CD14-positive monocyte (primary cell): ENCODE results near the gene SNX8. TPM values are rescaled to one million over a fixed set of nuclear protein-coding genes. Genes with fewer than 3 reads are reported as not detected.

ENCODE experiments used
- DNase-seq, 3 donors: peaks; one replicate each; pipeline ENCODE4 v3.0.0-alpha.2; 2011 to 2022
- H2AFZ ChIP-seq: 2 replicates; pipeline ENCODE4 v1.6.0; 2012; ENCODE audit warnings: mild to moderate bottlenecking, low read depth, low read length, inconsistent platforms; ENCODE audit not compliant: insufficient read depth, poor library complexity, severe bottlenecking
- H3K27ac ChIP-seq, 2 donors: 1 replicate in 1 of 2; 2 replicates in 1 of 2; pipeline ENCODE4 v1.5.1; 2012 to 2013; ENCODE audit warnings: low read length in 2 of 2, control low read depth in 1 of 2, inconsistent platforms in 1 of 2, low read depth in 1 of 2, mild to moderate bottlenecking in 1 of 2
- H3K27me3 ChIP-seq, 2 donors: one replicate each; pipeline versions ENCODE4 v1.6.0 to v1.6.1; 2011 to 2013; ENCODE audit warnings: low read length in 2 of 2; ENCODE audit not compliant: control insufficient read depth in 2 of 2, insufficient read depth in 2 of 2
- H3K36me3 ChIP-seq, 2 donors: replicated peaks in 1 of 2; 1 replicate in 1 of 2; 2 replicates in 1 of 2; pipeline versions ENCODE4 v1.5.1 to v1.6.1; 2012 to 2013; ENCODE audit warnings: low read length in 2 of 2, control low read depth in 1 of 2, inconsistent platforms in 1 of 2, mild to moderate bottlenecking in 1 of 2; ENCODE audit not compliant: insufficient read depth in 2 of 2, control insufficient read depth in 1 of 2
- H3K4me1 ChIP-seq, 2 donors: 1 replicate in 1 of 2; 2 replicates in 1 of 2; pipeline versions ENCODE4 v1.5.1 to v1.6.1; 2012 to 2013; ENCODE audit warnings: low read length in 2 of 2, control low read depth in 1 of 2, inconsistent platforms in 1 of 2, mild to moderate bottlenecking in 1 of 2, moderate library complexity in 1 of 2; ENCODE audit not compliant: insufficient read depth in 2 of 2, control insufficient read depth in 1 of 2
- H3K4me2 ChIP-seq: replicated peaks from 2 replicates; pipeline ENCODE3; 2012; ENCODE audit warnings: low read length, moderate library complexity, mild to moderate bottlenecking; ENCODE audit not compliant: poor library complexity, severe bottlenecking; ENCODE audit errors: extremely low read depth
- H3K4me3 ChIP-seq, 3 experiments: fragments of 200-600 bp in 1 of 3; sonication (generic) in 1 of 3; replicated peaks in 1 of 3; 1 replicate in 2 of 3; 2 replicates in 1 of 3; pipeline ENCODE4 v1.5.1; 2011 to 2013; ENCODE audit warnings: low read length in 3 of 3, mild to moderate bottlenecking in 3 of 3, control low read depth in 2 of 3, low read depth in 2 of 3, inconsistent platforms in 1 of 3, moderate library complexity in 1 of 3
- H3K79me2 ChIP-seq: 2 replicates; pipeline ENCODE4 v1.6.0; 2012; ENCODE audit warnings: mild to moderate bottlenecking, control low read depth, inconsistent platforms, low read length, moderate library complexity; ENCODE audit not compliant: insufficient read depth
- H3K9ac ChIP-seq: 2 replicates; pipeline ENCODE4 v1.6.0; 2017; ENCODE audit warnings: low read length, mild to moderate bottlenecking; ENCODE audit not compliant: insufficient read depth, poor library complexity, severe bottlenecking
- H3K9me3 ChIP-seq, 2 donors: replicated peaks in 1 of 2; 1 replicate in 1 of 2; 2 replicates in 1 of 2; pipeline versions ENCODE4 v1.5.1 to v1.6.1; 2012 to 2013; ENCODE audit warnings: low read length in 2 of 2, control low read depth in 1 of 2; ENCODE audit not compliant: control insufficient read depth in 1 of 2, insufficient read depth in 1 of 2
- H4K20me1 ChIP-seq: 2 replicates; pipeline ENCODE4 v1.6.0; 2012; ENCODE audit warnings: mild to moderate bottlenecking, low read length, control low read depth, moderate library complexity; ENCODE audit not compliant: insufficient read depth
- H3K27ac Mint-ChIP-seq, 7 donors: one replicate each; pipeline ENCODE4 v1.8.0; 2020; ENCODE audit warnings: mild to moderate bottlenecking in 7 of 7, mixed read lengths in 7 of 7, moderate library complexity in 6 of 7, inconsistent platforms in 2 of 7
- H3K27me3 Mint-ChIP-seq, 3 donors: one replicate each; pipeline ENCODE4 v1.8.0; 2021 to 2022; ENCODE audit warnings: low read depth in 3 of 3, mild to moderate bottlenecking in 3 of 3, mixed read lengths in 3 of 3, moderate library complexity in 3 of 3, inconsistent platforms in 1 of 3
- H3K36me3 Mint-ChIP-seq, 2 donors: one replicate each; pipeline ENCODE4 v1.8.0; 2020; ENCODE audit warnings: mixed read lengths in 2 of 2, inconsistent platforms in 1 of 2, mild to moderate bottlenecking in 1 of 2
- H3K4me1 Mint-ChIP-seq: one replicate; pipeline ENCODE4 v1.8.0; 2020; ENCODE audit warnings: mild to moderate bottlenecking, mixed read lengths
- H3K4me3 Mint-ChIP-seq, 2 donors: one replicate each; pipeline ENCODE4 v1.8.0; 2020; ENCODE audit warnings: mild to moderate bottlenecking in 2 of 2, mixed read lengths in 2 of 2, moderate library complexity in 1 of 2
- H3K9me3 Mint-ChIP-seq, 7 donors: one replicate each; pipeline ENCODE4 v1.8.0; 2020 to 2022; ENCODE audit warnings: mixed read lengths in 7 of 7, mild to moderate bottlenecking in 6 of 7, moderate library complexity in 6 of 7, inconsistent platforms in 2 of 7
- WGBS: methylation state at CpG from one replicate; pipeline ENCODE4 v1.1.5; 2013; ENCODE audit warnings: missing lambda C conversion rate; ENCODE audit not compliant: insufficient coverage; 5-methylcytosine and 5-hydroxymethylcytosine counted together
- intact Hi-C, 2 donors: fragments of 100-400 bp; cut with micrococcal nuclease; formaldehyde crosslinking; loops; one replicate each; pipeline versions ENCODE4 v1.15.0 to v1.15.1; 2023
- polyA plus RNA-seq, 3 donors: library from polyadenylated mRNA; depleted of rRNA in 1 of 3; unstranded in 2 of 3; stranded (reverse) in 1 of 3; fragments of 300-500 nt in 2 of 3; fragments of >200 nt in 1 of 3; fragmentation: Illumina TruSeq in 2 of 3; gene quantifications; 1 replicate in 2 of 3; 2 replicates in 1 of 3; pipeline ENCODE4 v1.2.3, GENCODE V29; 2012 to 2021
- TF ChIP-seq, protein P1 (sequence below): fragments of 200-600 bp; IDR thresholded peaks from one replicate; pipeline ENCODE4 v1.8.0; 2022; ENCODE audit warnings: antibody characterized with exemption, mild to moderate bottlenecking

The SNX8 gene
- polyA plus RNA-seq, 3 donors, result 15.4 to 43.7 (median 41.9) TPM

DNA sequence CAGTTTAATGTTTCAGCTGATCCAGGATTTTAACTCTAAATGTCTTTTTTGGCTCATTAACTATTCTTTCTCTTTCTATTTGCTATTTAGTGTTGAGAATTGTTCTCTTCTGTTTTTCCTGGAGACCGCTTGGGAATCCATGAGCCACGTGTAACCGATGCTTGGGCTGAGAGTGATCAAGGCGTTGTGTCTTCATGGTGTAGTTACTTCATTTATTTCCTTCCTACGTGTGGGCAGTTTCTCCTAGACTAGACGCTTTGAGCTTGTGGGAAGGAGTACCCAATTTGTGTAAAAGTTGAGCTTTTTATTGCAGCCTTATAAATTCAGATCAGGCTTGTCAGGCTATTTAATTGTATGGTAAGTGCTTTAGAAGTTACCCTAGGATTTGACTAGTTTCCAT, 43.3 kb upstream of the SNX8 start:
- peaks cover 37% of the 10 kb centered on the region for H3K4me1 Mint-ChIP-seq
- Histone ChIP-seq H3K36me3 (peaks cover 24 to 52% of the 10 kb centered on the region in 2 donors), H3K9me3 (no peaks in the 10 kb centered on the region), H4K20me1 (peaks cover 73% of the 10 kb centered on the region), H3K27ac (peak overlapping the region in 1 of 2 donors; percentile 54), H3K4me1 (peaks cover 24 to 36% of the 10 kb centered on the region in 2 donors), H2AFZ (no peak overlapping the region), H3K27me3 (no peaks in the 10 kb centered on the region), H3K4me2 (peak overlapping the region; percentile 14), H3K4me3 (no peak overlapping the region), H3K79me2 (peaks cover 72% of the 10 kb centered on the region), H3K9ac (no peak overlapping the region)
- H3K27ac Mint-ChIP-seq, result peak overlapping the region in 1 of 7 donors; percentile 21
- peaks cover 0 to 3% (median 0%) of the 10 kb centered on the region in 3 donors for H3K27me3 Mint-ChIP-seq
- H3K4me3 Mint-ChIP-seq, result no peak overlapping the region
- H3K36me3 Mint-ChIP-seq, result peaks cover 27 to 42% of the 10 kb centered on the region in 2 donors
- no peak for DNase-seq
- 30% methylated on average over 5 of the region's 6 CpGs for WGBS
- no peaks in the 10 kb centered on the region for H3K9me3 Mint-ChIP-seq
- intact Hi-C loops, result loop anchor here (5.0 to 10.0 kb wide), 3 partner anchors 45 to 783 kb away; partner anchors contain the start of genes CHST12 (in 1 of the 2) and PSMG3 (in 1 of the 2)
- TF ChIP-seq, protein P1, sequence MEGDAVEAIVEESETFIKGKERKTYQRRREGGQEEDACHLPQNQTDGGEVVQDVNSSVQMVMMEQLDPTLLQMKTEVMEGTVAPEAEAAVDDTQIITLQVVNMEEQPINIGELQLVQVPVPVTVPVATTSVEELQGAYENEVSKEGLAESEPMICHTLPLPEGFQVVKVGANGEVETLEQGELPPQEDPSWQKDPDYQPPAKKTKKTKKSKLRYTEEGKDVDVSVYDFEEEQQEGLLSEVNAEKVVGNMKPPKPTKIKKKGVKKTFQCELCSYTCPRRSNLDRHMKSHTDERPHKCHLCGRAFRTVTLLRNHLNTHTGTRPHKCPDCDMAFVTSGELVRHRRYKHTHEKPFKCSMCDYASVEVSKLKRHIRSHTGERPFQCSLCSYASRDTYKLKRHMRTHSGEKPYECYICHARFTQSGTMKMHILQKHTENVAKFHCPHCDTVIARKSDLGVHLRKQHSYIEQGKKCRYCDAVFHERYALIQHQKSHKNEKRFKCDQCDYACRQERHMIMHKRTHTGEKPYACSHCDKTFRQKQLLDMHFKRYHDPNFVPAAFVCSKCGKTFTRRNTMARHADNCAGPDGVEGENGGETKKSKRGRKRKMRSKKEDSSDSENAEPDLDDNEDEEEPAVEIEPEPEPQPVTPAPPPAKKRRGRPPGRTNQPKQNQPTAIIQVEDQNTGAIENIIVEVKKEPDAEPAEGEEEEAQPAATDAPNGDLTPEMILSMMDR, result no peak

DNA sequence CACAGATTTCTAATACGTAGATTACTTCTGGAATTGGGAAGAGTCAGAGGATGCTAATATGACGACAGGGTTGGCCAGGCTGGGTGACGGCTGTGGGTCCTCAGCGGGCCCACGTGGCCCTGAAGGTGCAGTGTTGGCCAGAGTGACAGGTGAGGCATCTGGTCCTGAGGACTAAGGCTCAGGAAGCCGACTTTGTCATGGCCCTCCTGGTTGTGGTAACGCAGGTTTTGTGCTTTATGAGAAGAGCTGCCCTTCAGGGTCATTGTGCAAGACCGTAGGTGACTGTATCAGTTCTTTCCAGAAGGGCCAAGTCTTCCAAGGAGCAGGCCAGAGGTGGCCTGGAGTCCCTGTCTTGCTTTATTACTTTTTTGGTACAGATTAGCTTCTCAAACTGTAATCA, 42.9 kb upstream of the SNX8 start:
- no peaks in the 10 kb centered on the region for H3K9me3 ChIP-seq
- intact Hi-C loops, result loop anchor here (5.0 to 10.0 kb wide), 3 partner anchors 45 to 782 kb away; partner anchors contain the start of genes CHST12 (in 1 of the 2) and PSMG3 (in 1 of the 2)
- no peak overlapping the region for H3K4me3 ChIP-seq
- H3K4me1 ChIP-seq, result peaks cover 24 to 36% of the 10 kb centered on the region in 2 donors
- peaks cover 69% of the 10 kb centered on the region for H3K79me2 ChIP-seq
- H4K20me1 ChIP-seq, result peaks cover 69% of the 10 kb centered on the region
- H3K27ac ChIP-seq, result peak overlapping the region in 1 of 2 donors; percentile 54
- peak overlapping the region; percentile 14 for H3K4me2 ChIP-seq
- Mint-ChIP-seq H3K4me1 (peaks cover 37% of the 10 kb centered on the region), H3K4me3 (no peak overlapping the region), H3K9me3 (no peaks in the 10 kb centered on the region), H3K36me3 (peaks cover 23 to 38% of the 10 kb centered on the region in 2 donors), H3K27ac (peak overlapping the region in 1 of 7 donors; percentile 21), H3K27me3 (peaks cover 0 to 3% (median 0%) of the 10 kb centered on the region in 3 donors)
- no peak overlapping the region for H2AFZ ChIP-seq
- peaks cover 20 to 48% of the 10 kb centered on the region in 2 donors for H3K36me3 ChIP-seq
- DNase-seq, result no peak
- H3K27me3 ChIP-seq, result no peaks in the 10 kb centered on the region
- 80% methylated on average over 8 of the region's 8 CpGs for WGBS
- H3K9ac ChIP-seq, result no peak overlapping the region
- TF ChIP-seq, protein P1, result no peak
